ENCODE results near the gene RAPGEF5.

- no peak for TF ChIP-seq POLR2A (IDR thresholded peaks at IDR 0.05)
- TF ChIP-seq CTCF (IDR thresholded peaks at IDR 0.05 in 4 of 5, conservative IDR thresholded peaks at IDR 0.05 in 1 of 5), result no peak
Measured at GRCh38 chr7:22138106-22138505, 218.8 kb downstream of the RAPGEF5 start.

All from gastrocnemius medialis (tissue), 4 donors.